GM12878 (cell line): Measurements from ENCODE around the gene LCLAT1. TPM values are rescaled to one million over a fixed set of nuclear protein-coding genes. Genes with fewer than 3 reads are reported as not detected.
A peak's percentile ranks its signal among the peaks of the same experiment; 100 is the strongest.

Experiments used
- ATAC-seq: fragments of 200-7000 bp; cut with Tn5 transposase; 3 replicates; pipeline ENCODE4 v1.9.1; 2020; ENCODE audit warnings: mild to moderate bottlenecking, moderate library complexity
- BruUV-seq: library from RNA; stranded (reverse); fragments of 400-500 nt; replicated peaks from 2 replicates; lab custom pipeline; 2021; lab: Mats Ljungman, UMichigan
- CTCF ChIA-PET: fragments of 300-600 bp; sonication (Branson Sonifier 250); formaldehyde crosslinking; extraction: SDS; loops from one replicate; lab custom pipeline; 2021; ENCODE audit warnings: inconsistent platforms; lab: Yijun Ruan, JAX
- POLR2A ChIA-PET: fragments of 350-600 bp; formaldehyde crosslinking; extraction: SDS; loops from one replicate; lab custom pipeline; 2021; ENCODE audit warnings: inconsistent platforms; lab: Charles Lee
- RAD21 ChIA-PET: fragments of 300-600 bp; sonication (Branson Sonifier 250); formaldehyde crosslinking; loops from one replicate; lab custom pipeline; 2023; ENCODE audit warnings: antibody characterized with exemption; ENCODE audit not compliant: unreplicated experiment; lab: Charles Lee
- SMC1A ChIA-PET: fragments of 300-600 bp; sonication (Branson Sonifier 250); formaldehyde crosslinking; loops from one replicate; lab custom pipeline; 2023; ENCODE audit not compliant: unreplicated experiment, uncharacterized antibody; lab: Charles Lee
- DNase-seq: peaks from one replicate; pipeline ENCODE4 v3.0.0-alpha.2; 2011; ENCODE audit warnings: low read depth, low spot score
- FAIRE-seq: peaks from 3 replicates; lab custom pipeline; 2011; peaks lifted over from hg19 to GRCh38; lab: Jason Lieb, UNC
- H2AFZ ChIP-seq: 2 replicates; pipeline ENCODE4 v1.6.0; 2011; ENCODE audit warnings: low read depth, low read length, control low read depth; ENCODE audit not compliant: control insufficient read depth
- H3K27ac ChIP-seq: 2 replicates; pipeline ENCODE4 v1.5.1; 2011; ENCODE audit warnings: control low read depth; ENCODE audit not compliant: control insufficient read depth, insufficient read depth
- H3K27me3 ChIP-seq, 2 experiments: replicated peaks in 1 of 2; 2 replicates each; pipeline versions ENCODE4 v1.6.0 to v1.6.1; 2011; ENCODE audit warnings: low read length in 1 of 2; ENCODE audit not compliant: control insufficient read depth in 2 of 2, insufficient read depth in 2 of 2
- H3K36me3 ChIP-seq, 2 experiments: 2 replicates each; pipeline ENCODE4 v1.5.1; 2011; ENCODE audit warnings: low read length in 1 of 2; ENCODE audit not compliant: control insufficient read depth in 2 of 2, insufficient read depth in 2 of 2
- H3K4me1 ChIP-seq: 2 replicates; pipeline ENCODE4 v1.6.1; 2011; ENCODE audit warnings: mild to moderate bottlenecking, low read length, moderate library complexity, mixed read lengths; ENCODE audit not compliant: control insufficient read depth, insufficient read depth
- H3K4me2 ChIP-seq: 2 replicates; pipeline ENCODE4 v1.6.0; 2011; ENCODE audit warnings: control low read depth; ENCODE audit not compliant: control insufficient read depth, insufficient read depth
- H3K4me3 ChIP-seq: fragments of 200-600 bp; sonication (generic); 2 replicates; pipeline ENCODE4 v1.5.1; 2016
- H3K79me2 ChIP-seq: 2 replicates; pipeline ENCODE4 v1.6.0; 2011; ENCODE audit warnings: low read length; ENCODE audit not compliant: control insufficient read depth, insufficient read depth
- H3K9ac ChIP-seq: 2 replicates; pipeline ENCODE4 v1.8.0; 2011; ENCODE audit warnings: low read length, control low read depth, mixed read lengths; ENCODE audit not compliant: control insufficient read depth, insufficient read depth
- H3K9me3 ChIP-seq: replicated peaks from 3 replicates; pipeline ENCODE4 v1.5.1; 2011; ENCODE audit warnings: mild to moderate bottlenecking, low read length; ENCODE audit not compliant: control insufficient read depth, insufficient read depth
- H4K20me1 ChIP-seq: 2 replicates; pipeline ENCODE4 v1.6.0; 2011; ENCODE audit not compliant: control insufficient read depth, insufficient read depth
- BMI1 ChIP-seq: fragments of 450-650 bp; IDR thresholded peaks from 2 replicates; pipeline ENCODE4 v1.6.1; 2016; ENCODE audit warnings: mild to moderate bottlenecking, moderate library complexity, borderline replicate concordance
- HCFC1 ChIP-seq: fragments of 150-350 bp; IDR thresholded peaks from 2 replicates; pipeline ENCODE4 v1.6.1; 2014; ENCODE audit warnings: low read length
- MEF2A ChIP-seq: IDR thresholded peaks from 2 replicates; pipeline ENCODE4 v1.6.1; 2011; ENCODE audit warnings: low read depth, mild to moderate bottlenecking, low read length, moderate library complexity; ENCODE audit not compliant: insufficient read depth
- TCF7 ChIP-seq: IDR thresholded peaks from 2 replicates; pipeline ENCODE4 v1.6.1; 2014; ENCODE audit warnings: antibody characterized with exemption, borderline replicate concordance
- YBX1 ChIP-seq: fragments of 450-650 bp; IDR thresholded peaks from 2 replicates; pipeline ENCODE4 v1.6.1; 2016; ENCODE audit warnings: antibody characterized with exemption
- ZNF384 ChIP-seq: IDR thresholded peaks from 2 replicates; pipeline ENCODE4 v1.6.1; 2012; ENCODE audit warnings: low read depth, mild to moderate bottlenecking, low read length, improper control_type of control experiment, borderline replicate concordance
- in situ Hi-C: fragments of 300-500 bp; cut with MboI; formaldehyde crosslinking; loops from 9 replicates; pipeline ENCODE4 v1.14.3; 2018; ENCODE audit warnings: mixed read lengths
- intact Hi-C: fragments of 100-400 bp; cut with micrococcal nuclease; formaldehyde crosslinking; loops from one replicate; pipeline ENCODE4 v1.14.2; 2022; ENCODE audit not compliant: unreplicated experiment
- polyA plus RNA-seq, 11 experiments: library from polyadenylated mRNA; depleted of rRNA in 4 of 11; unstranded in 6 of 11; stranded (reverse) in 5 of 11; fragments of >200 nt; fragmentation: Nextera tagmentation in 4 of 11; fragmentation: Illumina TruSeq in 1 of 11; extraction: Ambion mirVana in 4 of 11; extraction: Trizol in 1 of 11; gene quantifications; 1 replicate in 1 of 11; 2 replicates in 10 of 11; pipeline versions ENCODE4 v1.2.1 to v1.2.3, GENCODE V29; 2011 to 2016; ENCODE audit warnings: inconsistent platforms in 2 of 11, missing spikeins in 2 of 11, low read depth in 1 of 11
- total RNA-seq, 4 experiments: library from RNA; depleted of rRNA in 3 of 4; stranded (reverse); fragments of >200 nt in 3 of 4; fragmentation: Illumina TruSeq in 1 of 4; extraction: Trizol in 1 of 4; gene quantifications; 2 replicates each; pipeline versions ENCODE4 v1.2.1 to v1.2.3, GENCODE V29; 2013 to 2021
- TF ChIP-seq, protein P1 (sequence below): IDR thresholded peaks from 2 replicates; pipeline ENCODE4 v1.6.1; 2011; ENCODE audit warnings: borderline replicate concordance, low read depth, mild to moderate bottlenecking, moderate library complexity, mixed read lengths, low read length; ENCODE audit not compliant: insufficient read depth; ENCODE audit errors: extremely low read length

The LCLAT1 gene
- total and polyA plus RNA-seq, 10 of the 15 experiments (the other 5 are each of a cell fraction or from before 2014, with no cell fraction given) = 8.1 to 33.0 (median 15.9) TPM

DNA sequence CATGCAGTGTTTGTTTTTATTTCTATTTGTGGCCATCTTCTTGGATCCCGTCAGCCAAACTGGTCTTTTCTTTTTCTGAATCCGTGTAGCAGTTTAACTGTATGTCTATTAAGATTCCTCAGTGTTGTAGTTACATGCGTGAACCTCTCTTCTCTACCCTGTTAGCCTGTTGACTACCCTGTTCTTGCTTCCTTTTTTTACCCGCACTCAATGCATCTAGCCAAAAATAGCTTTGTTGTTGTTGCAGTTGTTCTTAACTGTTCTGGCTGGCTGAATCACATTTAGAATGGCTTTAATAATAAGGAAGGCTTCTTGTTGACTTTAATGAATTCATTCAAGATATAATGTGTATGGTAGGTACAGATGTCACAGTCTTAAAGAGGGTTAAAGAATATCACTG lies 137.1 kb downstream of the LCLAT1 start (continued):
- peak; percentile 94 for TF ChIP-seq MEF2A

DNA sequence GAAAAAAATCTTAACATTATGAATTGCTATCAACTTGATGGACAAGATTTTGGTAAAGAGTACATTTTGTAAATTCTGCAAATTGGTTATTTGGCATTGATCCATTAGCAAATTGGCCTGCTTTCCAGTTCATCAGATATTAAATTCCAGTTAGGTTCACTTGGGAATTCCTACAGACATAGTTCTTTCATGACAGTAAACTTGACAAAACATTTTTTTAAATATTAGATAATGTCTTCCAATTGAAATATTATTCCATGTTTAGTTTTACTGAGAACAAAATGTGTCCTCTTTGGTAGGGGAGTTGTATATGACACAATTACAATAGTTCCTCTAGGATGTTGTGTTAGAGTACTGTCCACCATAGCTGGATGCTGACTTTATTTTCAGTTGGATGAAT lies 141.9 kb downstream of the LCLAT1 start:
- Histone ChIP-seq H3K27ac (no peak overlapping the region), H3K36me3 (no peaks in the 10 kb centered on the region; a peak in 1 of 4 replicates), H3K9me3 (no peaks in the 10 kb centered on the region), H3K4me3 (no peak overlapping the region), H3K79me2 (no peaks in the 10 kb centered on the region), H3K27me3 (no peaks in the 10 kb centered on the region), H3K4me2 (no peak overlapping the region), H2AFZ (no peak overlapping the region), H3K9ac (no peak overlapping the region), H4K20me1 (no peaks in the 10 kb centered on the region), H3K4me1 (peaks cover 2% of the 10 kb centered on the region)
- intact Hi-C loops = no loop called here
- ChIA-PET POLR2A (no interaction called here), SMC1A (interaction anchor here (1.9 kb wide), 1 partner anchor 73 kb away, joined by 4 read pairs; no protein-coding TSS in a partner anchor), RAD21 (interaction anchor here (1.2 kb wide), 1 partner anchor 19 kb away, joined by 3 read pairs; no protein-coding TSS in a partner anchor), CTCF (interaction anchor here (1.6 kb wide), 1 partner anchor 10 kb away, joined by 4 read pairs; no protein-coding TSS in a partner anchor)
- ATAC-seq = no peak
- DNase-seq = no peak
- TF ChIP-seq BMI1 (no peak), YBX1 (no peak), ZNF384 (no peak), TCF7 (no peak), HCFC1 (no peak)
- TF ChIP-seq, protein P1, sequence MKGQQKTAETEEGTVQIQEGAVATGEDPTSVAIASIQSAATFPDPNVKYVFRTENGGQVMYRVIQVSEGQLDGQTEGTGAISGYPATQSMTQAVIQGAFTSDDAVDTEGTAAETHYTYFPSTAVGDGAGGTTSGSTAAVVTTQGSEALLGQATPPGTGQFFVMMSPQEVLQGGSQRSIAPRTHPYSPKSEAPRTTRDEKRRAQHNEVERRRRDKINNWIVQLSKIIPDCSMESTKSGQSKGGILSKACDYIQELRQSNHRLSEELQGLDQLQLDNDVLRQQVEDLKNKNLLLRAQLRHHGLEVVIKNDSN = no peak
- no peak for FAIRE-seq
- BruUV-seq = no TSS peak
- in situ Hi-C loops = no loop called here
